Hepatic stellate cell (primary cell): ENCODE results near the gene OXSR1.
"Not testable (repeated sequence)": the region's sequence is repeated elsewhere in the genome, so short reads cannot be mapped to it uniquely, and the experiment has no call there.

Experiments
- DNase-seq: peaks from one replicate; pipeline ENCODE4 v3.0.0; 2011; ENCODE audit warnings: low spot score

OXSR1 gene

DNA sequence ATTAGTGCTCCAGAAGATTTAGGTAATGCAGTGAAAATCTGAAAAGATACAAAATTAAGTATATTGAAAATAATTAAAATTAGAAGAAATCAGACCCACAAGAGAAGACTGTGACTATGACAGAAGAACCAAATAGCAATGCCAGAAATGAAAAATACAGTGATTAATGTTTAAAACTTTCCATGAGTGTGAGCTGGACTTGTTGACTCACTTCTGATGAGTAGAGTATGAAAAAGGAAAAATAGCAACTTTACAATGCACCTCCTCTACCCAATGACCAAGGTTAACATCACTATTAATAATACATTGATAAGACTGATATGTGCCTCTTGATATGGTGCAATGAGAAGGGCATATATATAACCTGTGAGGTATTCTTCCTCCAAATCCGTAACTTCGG lies 60.9 kb downstream of the OXSR1 start:
- DNase-seq = no peak

DNA sequence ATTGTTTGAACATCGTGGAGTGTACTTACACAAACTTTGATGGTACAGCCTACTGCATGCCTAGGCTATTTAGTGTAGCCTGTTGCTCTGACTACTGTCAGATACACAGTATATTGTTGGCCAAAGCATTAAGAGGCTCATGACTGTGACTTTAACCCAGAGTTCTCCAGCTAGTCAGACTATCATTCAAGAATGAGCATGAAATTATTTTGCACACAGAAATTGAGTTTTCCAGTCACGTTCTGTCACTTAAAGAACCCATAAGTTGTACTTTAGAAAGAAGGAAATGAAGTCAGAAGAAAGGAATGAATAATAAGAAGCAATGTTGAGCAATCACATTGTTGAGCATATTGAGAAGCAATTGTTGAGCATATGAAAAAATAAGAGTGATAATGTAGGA lies 62.7 kb downstream of the OXSR1 start:
- DNase-seq = peak; percentile 11

DNA sequence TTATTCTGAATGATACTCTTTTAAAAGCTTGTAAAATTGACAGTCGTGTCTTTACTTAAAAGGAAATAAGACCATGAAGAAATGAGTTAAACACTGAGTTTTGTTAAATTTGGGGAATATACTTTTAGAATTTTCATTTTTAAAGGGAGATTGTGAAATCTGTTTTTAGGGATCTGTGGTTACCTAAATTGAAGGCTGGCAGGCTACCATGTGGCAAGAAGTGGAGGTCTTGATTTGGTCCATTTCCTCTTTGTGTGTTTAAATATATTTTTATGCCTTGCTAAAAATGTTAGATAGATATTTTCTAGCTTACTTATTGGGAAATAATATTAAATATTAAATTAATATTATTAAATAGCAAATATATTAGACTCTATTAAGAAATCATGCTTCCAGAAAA lies 63.7 kb downstream of the OXSR1 start:
- no peak for DNase-seq

DNA sequence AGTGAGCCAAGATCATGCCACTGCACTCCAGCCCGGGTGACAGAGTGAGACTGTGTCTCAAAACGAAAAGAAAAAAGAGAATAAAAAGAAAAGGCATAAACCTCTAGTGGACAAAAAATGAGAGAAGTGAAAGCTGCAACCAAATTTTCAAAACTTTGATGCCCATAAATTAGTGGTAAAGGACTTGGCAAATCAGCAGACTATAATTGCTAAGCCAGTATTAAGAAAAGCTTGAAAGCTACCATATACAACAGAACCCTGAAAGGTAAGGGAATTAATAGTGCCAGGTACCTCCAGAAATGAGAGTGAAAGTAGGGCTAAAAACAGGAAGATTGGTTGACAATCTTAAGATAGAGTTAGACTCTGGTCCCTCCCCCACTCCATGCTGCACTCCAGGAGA lies 67.4 kb downstream of the OXSR1 start:
- DNase-seq = no peak

DNA sequence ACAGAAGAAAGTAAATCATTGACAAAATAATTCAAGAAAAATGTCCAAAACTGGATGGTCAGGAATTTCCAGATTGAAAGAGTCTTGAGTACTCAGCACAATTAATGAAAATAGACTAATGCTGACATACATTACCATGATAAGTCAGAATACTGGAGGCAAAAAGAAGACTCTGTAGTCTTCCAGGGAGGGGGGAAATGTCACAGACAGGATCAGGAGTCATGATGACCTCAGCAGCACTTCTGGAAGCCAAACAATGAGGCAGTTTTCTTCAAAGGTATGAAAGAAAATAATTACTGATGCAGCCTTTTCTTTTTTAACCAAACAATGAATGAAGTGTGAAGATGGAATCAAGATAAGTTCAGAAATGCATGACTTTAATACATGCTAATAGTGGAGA lies 70.1 kb downstream of the OXSR1 start:
- no peak for DNase-seq

DNA sequence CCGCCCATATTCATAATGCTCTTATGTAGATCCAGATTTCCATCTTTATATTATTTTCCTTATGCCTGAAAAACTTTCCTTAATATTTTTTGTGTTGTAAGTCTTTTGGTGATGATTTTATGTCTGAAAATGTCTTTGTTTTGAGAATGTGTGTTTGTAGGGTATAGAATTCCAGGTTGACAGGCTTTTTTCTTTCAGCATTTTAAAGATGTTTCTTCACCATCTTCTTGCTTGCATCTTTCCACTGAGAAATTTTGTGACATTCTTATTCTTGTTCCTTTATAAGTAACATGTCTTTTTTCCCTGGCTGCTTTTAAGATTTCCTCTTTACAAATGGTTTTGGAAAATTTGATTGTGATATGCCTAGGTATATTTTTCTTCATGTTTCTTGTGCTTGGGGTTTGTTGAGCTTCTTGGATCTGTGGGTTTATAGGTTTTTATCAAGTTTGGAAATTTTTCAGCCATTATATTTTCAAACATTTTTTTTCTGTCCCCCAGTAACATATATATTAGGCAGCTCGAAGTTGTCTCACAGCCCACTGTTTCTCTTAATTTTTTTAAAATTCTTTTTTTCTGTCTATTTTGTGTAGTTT lies 73.2 kb downstream of the OXSR1 start:
- DNase-seq = no peak

DNA sequence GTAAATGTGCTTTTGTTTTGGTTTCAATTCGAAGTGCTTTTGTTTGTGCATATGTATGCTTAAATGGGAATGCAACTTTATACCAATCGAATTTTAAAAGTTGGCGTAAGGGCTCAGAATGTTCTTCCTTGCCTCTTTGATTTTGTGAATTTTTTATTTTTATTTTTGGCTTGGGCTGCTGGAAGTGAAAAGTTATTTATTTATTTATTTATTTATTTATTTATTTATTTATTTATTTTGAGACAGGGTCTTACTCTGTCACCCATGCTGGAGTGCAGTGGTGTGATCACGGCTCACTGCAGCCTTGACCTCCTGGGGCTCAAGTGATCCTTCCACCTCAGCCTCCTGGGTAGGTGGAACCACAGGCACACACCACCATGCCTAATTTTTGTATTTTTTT lies 77.5 kb downstream of the OXSR1 start:
- DNase-seq = not testable (repeated sequence)

DNA sequence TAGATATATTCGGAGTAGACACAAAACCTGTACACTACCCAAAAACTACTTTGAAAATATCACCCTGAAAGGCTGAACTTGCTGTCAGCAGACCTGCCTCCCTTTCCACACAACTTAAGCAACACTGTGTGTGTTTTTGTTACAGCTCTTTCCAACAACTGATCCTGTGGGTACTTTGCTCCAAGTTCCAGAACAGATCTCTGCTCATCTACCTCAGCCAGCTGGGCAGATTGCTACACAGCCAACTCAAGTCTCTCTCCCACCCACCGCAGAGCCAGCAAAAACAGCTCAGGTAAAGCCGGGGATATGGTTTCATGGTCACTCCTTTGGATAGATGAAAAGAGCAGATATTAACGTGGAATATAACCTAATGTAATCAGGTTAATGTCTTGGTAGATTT lies 80.6 kb downstream of the OXSR1 start:
- DNase-seq = no peak

DNA sequence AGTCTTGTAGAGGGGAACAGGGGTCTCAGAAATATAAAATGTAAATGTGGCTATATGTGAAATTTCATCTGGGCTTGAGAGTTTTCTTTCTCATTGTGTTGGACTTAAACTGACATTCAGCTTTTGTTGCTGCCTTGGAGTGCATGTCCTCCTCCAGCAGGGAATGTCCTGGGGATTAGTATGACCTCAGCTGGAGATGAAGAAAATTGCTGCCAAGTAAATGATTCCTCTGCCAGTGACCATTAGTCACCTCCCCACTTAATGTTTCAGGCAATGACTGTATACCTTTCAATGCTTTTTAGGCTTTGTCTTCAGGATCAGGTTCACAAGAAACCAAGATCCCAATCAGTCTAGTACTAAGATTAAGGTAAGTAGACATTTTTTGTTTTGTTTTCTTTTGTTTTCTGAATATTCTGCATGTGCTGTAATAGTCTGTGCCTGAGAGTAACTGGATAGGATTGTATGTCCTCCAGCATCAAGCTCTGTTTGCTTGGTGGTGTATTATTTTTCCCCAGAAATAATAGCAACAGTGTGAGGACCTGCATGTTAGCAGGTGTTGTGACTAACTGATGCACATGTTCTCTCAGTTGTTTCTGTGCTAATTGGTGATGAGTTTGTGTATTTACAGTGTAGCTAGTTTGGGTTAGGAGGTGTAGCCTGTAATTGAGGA lies 82.2 kb downstream of the OXSR1 start:
- peak; percentile 41 for DNase-seq

DNA sequence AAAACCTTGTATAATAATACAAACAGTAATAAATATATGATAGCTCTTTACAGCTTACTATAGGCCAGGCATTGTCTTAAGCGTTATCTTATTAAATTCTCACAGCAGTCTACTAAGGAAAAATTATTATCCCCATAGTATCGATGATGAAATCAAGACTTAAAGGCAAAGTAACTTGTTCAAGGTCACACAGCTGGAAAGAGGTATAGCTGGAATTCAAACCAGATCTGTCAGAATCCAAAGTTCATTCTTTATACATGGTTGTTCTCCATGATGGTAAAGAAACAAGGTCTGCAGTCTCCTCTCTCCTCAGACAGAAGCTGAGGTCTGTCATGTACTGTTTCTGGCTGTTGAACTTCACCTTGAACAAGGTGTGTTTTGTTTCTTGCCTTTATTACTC lies 84.9 kb downstream of the OXSR1 start:
- DNase-seq = no peak

DNA sequence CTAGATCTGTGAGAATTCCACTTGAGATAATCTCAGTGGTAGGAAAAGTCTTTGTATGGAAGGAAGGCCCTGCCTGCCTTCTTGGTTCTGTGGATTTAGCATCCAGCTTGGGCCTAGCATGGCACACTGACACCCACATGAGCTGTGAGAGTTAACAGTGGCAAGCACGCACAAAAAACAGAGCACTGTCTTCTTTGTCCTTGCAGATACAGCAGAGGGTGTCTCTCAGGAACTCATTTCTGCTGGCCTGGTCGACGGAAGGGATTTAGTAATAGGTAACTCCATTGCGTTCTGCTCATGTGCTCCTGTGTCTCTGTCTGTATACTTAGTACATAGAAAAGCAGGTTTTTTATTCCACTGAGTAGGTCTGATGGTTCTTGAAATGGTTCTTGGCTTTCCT lies 85.9 kb downstream of the OXSR1 start:
- no peak for DNase-seq

DNA sequence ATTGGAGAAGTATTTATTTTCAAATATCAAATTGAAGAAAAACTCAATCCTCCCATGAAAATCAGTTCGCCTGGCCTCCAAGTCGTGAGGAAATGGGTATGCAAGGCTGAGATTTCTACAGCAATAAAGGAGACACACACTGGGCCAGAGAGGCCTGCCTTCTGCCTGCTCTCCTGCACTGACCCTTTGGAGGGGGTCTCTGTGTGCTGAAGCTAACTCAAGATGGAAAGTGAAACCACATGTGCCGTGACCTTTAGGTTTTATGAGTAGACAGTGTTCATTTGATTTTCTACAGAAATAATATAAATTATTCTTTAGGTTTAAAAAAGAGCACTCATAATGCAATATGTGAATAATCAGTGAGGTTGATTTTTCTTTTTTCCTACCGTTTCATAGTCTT lies 88.4 kb downstream of the OXSR1 start:
- no peak for DNase-seq

DNA sequence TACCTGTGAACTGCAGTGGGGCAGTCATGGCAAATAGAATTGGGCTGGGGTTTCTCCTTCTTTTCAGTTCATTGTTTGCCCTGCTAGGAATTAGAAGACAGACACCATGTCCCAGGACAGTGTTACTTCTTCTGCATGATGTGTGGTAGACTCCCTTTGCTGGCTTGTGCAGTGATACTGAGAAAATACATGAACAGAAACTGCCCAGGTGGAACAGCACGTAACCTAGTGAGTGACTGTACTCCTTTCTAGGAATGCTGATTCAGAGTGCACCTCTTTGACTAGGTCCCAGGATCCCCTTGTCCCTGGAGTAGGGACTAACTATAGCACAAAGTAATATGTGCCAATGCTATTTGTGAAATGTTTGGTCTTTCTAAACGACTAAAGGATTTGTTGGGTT lies 89.5 kb downstream of the OXSR1 start:
- no peak for DNase-seq

DNA sequence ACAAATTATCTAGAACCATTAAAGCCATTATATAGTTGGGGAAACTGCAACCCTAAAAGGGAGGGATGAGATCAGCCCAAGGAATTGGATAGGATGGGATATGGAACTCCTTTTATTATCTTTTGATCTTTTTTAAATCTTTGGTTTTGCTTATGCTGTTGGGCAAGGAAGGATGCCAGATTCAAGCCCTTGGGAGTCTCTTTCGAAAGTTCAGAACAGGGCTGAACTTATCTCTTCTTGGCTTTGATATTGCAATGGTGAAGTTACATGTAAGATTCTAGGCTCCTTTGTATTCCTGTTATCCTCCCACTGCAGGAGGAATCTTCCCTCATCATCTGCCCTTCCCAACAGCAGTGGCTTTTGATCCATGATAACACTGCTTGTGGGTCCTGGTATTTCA lies 90.3 kb downstream of the OXSR1 start:
- no peak for DNase-seq

DNA sequence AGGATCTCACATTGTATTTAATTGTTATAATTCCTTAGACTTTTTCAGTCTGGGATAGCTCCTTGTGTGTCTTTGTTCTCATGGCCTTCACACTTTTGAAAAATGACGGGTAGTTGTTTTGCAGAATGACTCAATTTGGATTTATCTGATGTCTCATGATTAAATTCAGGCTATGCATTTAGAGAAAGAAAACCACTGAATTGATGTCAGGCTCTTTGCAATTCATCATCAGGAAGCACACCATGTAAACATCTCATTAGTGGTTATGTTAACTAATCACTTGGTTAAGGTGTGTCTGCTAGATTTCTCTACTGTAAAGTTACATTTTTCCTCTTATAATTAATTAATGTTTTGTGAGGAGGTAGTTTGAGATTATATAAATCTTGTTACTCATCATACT lies 92.2 kb downstream of the OXSR1 start:
- DNase-seq = no peak

DNA sequence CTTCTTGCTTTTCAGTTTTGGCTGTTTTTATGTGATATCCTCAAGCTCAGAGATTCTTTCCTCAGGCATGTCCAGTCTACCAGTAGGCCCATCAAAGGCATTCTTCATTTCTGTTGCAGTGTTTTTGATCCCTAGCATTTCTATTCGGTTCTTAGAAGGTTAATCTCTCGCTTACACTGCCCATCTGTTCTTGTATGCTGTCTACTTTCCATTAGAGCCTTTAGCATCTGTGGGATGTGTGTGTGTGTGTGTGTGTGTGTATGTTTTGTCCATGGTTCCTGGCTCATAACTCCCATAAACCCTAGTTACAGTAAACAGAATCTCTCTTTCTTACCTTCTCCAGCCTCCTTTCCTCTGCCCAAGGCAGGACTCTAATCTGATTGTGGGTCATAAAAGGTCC lies 95.1 kb downstream of the OXSR1 start:
- DNase-seq = no peak

DNA sequence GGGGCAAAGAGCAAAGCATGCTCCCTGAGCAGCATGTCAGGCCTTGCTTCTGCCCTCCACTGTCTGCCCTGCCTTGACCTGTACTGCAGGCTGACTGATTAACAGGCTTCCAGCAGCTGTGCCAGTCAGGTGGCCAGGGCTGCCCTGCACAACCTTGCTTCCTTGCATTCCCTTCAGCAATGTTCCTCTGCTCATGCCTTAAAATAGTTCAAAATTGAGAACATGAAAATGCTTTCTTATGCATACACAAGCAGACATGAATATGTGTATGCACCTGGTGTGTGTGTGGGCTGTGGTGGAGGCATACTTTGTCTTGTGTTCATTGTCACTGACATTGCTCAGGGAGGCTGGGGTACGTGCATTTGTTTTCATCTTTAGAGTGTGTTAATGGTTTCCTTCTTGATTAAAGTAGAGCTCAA lies 99.0 kb downstream of the OXSR1 start:
- DNase-seq = no peak

DNA sequence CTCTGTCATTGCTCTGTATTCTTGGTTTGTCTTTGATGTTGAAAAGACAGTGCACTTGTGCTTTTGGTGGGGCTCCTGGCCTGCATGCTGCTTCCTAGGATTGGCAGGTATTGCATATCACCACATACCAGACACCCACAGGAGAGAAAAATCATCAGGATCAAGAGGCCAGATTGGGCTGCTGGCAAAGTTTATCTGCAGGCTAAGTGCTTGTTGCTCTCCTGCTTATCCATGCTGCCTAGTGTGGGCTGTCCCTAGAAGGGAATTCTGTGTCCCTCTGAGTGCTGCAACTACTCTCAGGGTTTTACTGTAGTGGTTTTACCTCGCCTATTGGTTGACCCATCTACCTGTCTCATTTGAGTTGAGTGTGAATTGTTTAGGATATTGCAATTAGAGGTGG lies 99.4 kb downstream of the OXSR1 start:
- DNase-seq = no peak

DNA sequence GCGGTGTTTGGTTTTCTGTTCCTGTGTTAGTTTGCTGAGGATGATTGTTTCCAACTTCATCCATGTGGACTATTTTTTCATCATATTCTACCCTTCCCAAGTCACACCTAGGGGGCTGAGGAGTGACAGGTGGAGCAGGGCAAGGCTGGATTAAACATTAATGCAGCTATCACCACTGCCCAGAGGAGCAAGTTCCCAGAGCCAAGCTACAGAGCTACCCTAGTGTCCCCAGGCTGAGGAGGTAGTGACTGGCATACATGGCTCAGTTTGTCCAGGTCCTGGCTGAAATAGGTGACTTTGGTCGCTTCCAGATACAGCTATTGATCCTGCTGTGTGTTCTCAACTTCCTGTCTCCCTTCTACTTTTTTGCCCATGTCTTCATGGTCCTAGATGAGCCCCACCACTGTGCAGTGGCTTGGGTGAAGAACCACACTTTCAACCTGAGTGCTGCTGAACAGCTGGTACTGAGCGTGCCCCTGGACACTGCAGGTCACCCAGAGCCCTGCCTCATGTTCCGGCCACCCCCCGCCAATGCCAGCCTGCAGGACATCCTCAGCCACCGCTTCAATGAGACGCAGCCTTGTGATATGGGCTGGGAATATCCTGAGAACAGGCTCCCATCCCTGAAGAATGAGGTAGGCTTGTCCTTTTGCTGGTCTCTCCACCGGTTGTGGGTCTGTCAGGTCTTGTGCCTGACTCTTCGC lies 100.4 kb downstream of the OXSR1 start, which contains the start of gene SLC22A13:
Gene SLC22A13, plus strand, starts transcription at position 209 of the 704 bp plus-strand sequence. Its CDS starts 49 bp downstream, at position 258.
- DNase-seq = no peak

DNA sequence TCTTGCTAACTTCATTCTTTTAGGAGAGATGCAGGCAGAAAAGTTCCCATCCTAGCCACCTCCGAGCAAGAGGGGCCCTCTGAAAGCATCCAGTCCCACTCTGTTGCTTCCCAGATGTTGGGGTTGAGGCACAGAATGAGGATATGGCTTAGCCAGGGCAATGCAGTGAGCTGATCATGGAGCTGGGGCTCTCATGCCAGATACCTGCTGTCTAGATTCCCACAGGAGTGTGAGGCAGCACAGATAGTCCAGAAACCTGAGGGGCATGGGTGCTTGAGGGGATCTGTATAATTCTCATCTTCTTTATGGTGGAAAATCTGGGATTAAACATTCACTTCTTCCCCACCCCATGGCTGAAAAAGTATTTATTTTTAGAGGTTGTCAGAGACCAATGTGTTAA lies 101.5 kb downstream of the OXSR1 start:
- no peak for DNase-seq

DNA sequence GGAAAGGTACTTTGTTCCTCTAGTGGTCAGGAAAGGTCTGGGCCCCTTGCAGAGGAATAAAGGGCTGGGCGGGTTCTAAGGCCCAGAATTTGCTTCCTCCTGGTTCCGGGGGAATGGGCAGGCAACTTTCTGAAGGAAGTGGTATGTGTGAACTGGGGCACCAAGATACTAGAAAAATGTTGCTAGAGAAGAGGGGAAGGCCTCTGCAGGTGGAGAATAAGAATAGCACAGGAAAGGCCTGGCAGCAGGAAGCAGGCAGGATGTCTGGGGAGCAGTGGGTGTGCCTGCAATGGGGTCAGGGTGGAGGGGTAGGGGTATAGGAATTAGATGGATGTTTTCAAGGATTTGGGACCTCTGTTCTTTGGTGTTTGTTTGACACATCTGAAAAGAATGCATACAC lies 102.3 kb downstream of the OXSR1 start:
- no peak for DNase-seq

DNA sequence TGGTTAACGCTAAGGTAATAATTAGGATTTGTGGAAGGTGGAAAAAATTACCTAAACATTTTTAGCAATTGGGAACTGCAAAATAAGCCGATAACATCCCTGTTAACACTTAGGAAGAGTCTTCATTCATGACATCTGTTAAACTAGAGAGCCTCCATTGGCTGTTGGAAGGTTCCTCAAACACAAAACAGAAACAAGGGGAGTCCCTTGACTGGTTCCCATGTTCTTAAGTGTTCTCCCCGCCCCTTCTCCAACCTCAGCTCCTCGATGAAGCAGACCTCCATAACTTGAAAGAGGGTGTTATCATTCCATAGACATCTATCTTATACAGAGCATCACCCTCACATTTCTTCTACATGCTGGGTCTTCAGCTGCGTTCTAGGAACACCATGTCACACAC lies 102.8 kb downstream of the OXSR1 start:
- no peak for DNase-seq

DNA sequence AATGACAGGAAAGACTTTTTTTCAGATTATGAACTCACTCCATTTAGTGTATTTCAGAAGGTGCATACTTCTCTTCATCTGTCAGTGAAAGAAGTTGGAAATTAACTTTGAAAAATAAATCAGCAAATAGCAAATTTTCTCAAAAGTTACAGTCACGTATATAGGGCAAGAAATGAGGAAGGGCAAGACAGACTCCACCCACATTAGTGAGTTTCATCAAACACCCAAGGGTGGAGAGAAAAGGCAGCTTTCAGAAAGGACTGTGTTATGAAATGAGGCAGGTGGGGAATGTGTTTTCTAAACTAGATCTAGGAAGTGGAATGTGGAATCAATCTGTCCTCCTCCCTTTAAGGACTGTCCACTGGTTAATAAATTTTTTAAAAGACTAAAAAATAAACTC lies 103.2 kb downstream of the OXSR1 start:
- DNase-seq = no peak

DNA sequence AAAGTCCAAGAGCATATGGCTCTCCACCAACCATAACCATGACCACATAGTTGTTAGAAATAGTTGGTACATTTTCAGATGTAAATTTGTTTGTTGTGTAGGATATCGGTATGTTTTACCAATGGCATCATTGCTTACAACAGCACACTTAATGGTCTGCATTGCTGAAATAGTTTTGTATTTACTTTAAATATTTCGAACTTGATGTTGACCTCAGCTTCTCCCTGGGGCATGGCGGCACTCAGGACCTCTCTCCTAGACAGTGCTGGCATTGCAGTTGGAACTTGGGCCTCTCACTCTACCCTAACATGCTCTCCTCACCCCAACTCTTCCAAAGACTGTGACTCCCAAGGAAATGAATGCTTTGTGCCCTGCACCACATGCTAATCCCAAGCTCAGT lies 105.3 kb downstream of the OXSR1 start:
- no peak for DNase-seq
